T-helper 2 cell treated with Interferon-gamma antibody and Interleukin-4, amounts not matched to agents 5 μg/mL and 100 μg/mL, for 36 hours (primary cell): ENCODE results near the gene F10.
"Not testable (repeated sequence)": the region's sequence is repeated elsewhere in the genome, so short reads cannot be mapped to it uniquely, and the experiment has no call there.

Experiments used
- DNase-seq: peaks from one replicate; pipeline ENCODE4 v3.0.0; 2021; ENCODE audit warnings: low spot score
- H3K27ac Mint-ChIP-seq: one replicate; pipeline ENCODE4 v1.8.0; 2021; ENCODE audit warnings: mild to moderate bottlenecking, mixed read lengths
- H3K27me3 Mint-ChIP-seq: one replicate; pipeline ENCODE4 v1.8.0; 2021; ENCODE audit warnings: low read depth, mixed read lengths
- H3K36me3 Mint-ChIP-seq: one replicate; pipeline ENCODE4 v1.8.0; 2021; ENCODE audit warnings: low read depth, mixed read lengths
- H3K4me1 Mint-ChIP-seq: one replicate; pipeline ENCODE4 v1.8.0; 2021; ENCODE audit warnings: low read depth, mixed read lengths
- H3K4me3 Mint-ChIP-seq: one replicate; pipeline ENCODE4 v1.8.0; 2022; ENCODE audit warnings: mild to moderate bottlenecking, moderate library complexity, mixed read lengths
- H3K9me3 Mint-ChIP-seq: one replicate; pipeline ENCODE4 v1.8.0; 2021; ENCODE audit warnings: mixed read lengths

The F10 gene

GRCh38 chr13:113091211-113091771, 31.3 kb upstream of the F10 start:
- Mint-ChIP-seq H3K27ac (no peak overlapping the region), H3K4me1 (no peaks in the 10 kb centered on the region), H3K4me3 (no peak overlapping the region), H3K36me3 (no peaks in the 10 kb centered on the region), H3K9me3 (no peaks in the 10 kb centered on the region), H3K27me3 (no peaks in the 10 kb centered on the region)
- DNase-seq: no peak

DNA sequence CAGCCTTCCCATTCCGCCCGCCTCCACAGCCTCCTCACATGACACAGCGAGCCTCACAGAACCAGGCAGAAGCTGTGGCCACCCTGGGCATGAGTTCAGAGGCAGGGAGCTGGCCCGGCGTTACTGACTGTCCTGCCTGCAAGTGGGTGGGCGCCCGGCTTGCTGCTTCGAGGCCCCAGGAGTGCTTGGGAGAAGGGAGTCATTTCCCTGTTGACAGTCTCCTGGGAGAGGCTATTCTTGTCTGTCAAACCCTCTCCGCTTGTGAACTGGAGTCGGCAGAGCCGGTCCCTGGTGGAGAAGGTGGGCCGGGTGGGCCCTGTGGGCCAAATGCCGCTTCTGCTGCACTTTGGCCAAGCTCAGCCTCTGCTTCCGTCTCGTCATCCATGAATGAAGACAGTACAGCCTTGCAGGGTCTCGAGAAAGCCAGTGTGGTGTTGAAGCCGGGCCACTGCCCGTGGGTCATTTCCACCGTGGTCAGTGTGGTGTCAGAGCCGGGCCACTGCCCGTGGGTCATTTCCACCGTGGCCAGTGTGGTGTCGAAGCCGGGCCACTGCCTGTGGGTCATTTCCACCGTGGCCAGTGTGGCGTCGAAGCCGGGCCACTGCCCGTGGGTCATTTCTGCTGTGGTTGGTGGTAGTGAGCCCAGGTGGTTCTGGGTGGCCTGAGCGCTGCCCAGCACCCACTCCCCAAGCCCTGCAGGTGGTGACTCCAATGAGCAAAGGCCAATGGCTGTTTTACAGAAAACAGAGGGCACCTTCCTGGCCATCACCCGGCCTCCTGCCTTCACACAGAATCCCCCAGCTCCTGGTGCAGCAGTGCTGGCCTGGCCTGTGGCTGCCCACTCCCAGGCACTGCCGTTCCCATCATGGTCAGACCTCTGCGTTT, 30.5 kb upstream of the F10 start:
- no peaks in the 10 kb centered on the region for H3K36me3 Mint-ChIP-seq
- H3K27me3 Mint-ChIP-seq: no peaks in the 10 kb centered on the region
- no peaks in the 10 kb centered on the region for H3K9me3 Mint-ChIP-seq
- H3K27ac Mint-ChIP-seq: no peak overlapping the region
- no peak overlapping the region for H3K4me3 Mint-ChIP-seq
- no peak for DNase-seq
- no peaks in the 10 kb centered on the region for H3K4me1 Mint-ChIP-seq

GRCh38 chr13:113092776-113093579, 29.6 kb upstream of the F10 start:
- no peaks in the 10 kb centered on the region for H3K9me3 Mint-ChIP-seq
- H3K4me1 Mint-ChIP-seq: no peaks in the 10 kb centered on the region
- DNase-seq: no peak
- H3K27ac Mint-ChIP-seq: no peak overlapping the region
- no peaks in the 10 kb centered on the region for H3K36me3 Mint-ChIP-seq
- H3K4me3 Mint-ChIP-seq: no peak overlapping the region
- no peaks in the 10 kb centered on the region for H3K27me3 Mint-ChIP-seq

DNA sequence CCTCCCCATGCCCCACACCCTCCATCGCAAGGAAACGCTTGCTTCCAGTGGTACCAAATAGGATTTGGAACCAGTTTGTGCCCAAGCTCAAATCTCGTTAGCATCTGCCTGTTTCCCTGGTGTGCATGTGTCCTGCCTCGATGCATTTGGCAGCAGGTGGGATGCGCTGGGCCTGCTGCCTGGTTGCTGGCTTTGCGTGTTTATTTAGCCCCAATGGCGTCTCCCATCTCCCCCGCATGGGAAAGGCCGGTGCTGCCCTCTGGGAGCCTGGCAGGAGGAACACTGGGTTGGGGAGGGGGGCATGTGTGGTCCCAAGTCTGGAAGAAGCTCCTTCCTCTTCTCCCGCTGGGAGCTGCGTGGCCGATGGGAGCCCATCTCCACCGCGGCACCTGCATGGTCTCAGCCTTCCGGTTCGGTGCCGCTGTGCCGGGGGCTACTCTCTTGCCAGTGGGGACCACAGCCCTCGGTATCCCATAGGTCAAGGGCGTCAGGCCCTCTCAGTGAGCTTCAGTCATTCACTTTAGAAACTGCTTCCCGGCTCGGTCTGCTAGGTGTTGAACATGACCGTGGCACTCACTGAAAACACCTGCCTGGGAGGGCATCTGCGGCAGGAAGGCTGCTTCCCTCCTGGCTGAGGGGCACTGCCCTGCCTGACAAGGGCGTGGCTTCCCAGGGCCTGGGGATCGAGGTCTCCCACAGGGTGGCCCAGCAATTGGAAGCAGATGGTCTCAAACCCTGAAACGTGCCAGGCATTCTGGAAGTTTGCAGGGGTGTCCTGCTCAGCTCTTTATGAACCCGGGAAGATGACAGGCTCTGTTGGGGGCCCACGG, 28.8 kb upstream of the F10 start:
- no peak for DNase-seq
- Mint-ChIP-seq H3K4me1 (no peaks in the 10 kb centered on the region), H3K9me3 (no peaks in the 10 kb centered on the region), H3K4me3 (no peak overlapping the region), H3K27ac (no peak overlapping the region), H3K36me3 (no peaks in the 10 kb centered on the region), H3K27me3 (no peaks in the 10 kb centered on the region)

GRCh38 chr13:113094410-113094800, 28.2 kb upstream of the F10 start:
- H3K9me3 Mint-ChIP-seq: no peaks in the 10 kb centered on the region
- H3K27ac Mint-ChIP-seq: no peak overlapping the region
- no peak overlapping the region for H3K4me3 Mint-ChIP-seq
- no peaks in the 10 kb centered on the region for H3K36me3 Mint-ChIP-seq
- no peaks in the 10 kb centered on the region for H3K27me3 Mint-ChIP-seq
- DNase-seq: no peak
- H3K4me1 Mint-ChIP-seq: no peaks in the 10 kb centered on the region

GRCh38 chr13:113095146-113096051, 27.2 kb upstream of the F10 start:
- H3K4me3 Mint-ChIP-seq: no peak overlapping the region
- no peaks in the 10 kb centered on the region for H3K36me3 Mint-ChIP-seq
- no peaks in the 10 kb centered on the region for H3K27me3 Mint-ChIP-seq
- H3K9me3 Mint-ChIP-seq: no peaks in the 10 kb centered on the region
- no peak overlapping the region for H3K27ac Mint-ChIP-seq
- DNase-seq: no peak
- H3K4me1 Mint-ChIP-seq: no peaks in the 10 kb centered on the region

GRCh38 chr13:113096052-113096744, 26.4 kb upstream of the F10 start:
- DNase-seq: no peak
- Mint-ChIP-seq H3K36me3 (no peaks in the 10 kb centered on the region), H3K27ac (no peak overlapping the region), H3K27me3 (no peaks in the 10 kb centered on the region), H3K4me3 (no peak overlapping the region), H3K9me3 (no peaks in the 10 kb centered on the region), H3K4me1 (no peaks in the 10 kb centered on the region)

DNA sequence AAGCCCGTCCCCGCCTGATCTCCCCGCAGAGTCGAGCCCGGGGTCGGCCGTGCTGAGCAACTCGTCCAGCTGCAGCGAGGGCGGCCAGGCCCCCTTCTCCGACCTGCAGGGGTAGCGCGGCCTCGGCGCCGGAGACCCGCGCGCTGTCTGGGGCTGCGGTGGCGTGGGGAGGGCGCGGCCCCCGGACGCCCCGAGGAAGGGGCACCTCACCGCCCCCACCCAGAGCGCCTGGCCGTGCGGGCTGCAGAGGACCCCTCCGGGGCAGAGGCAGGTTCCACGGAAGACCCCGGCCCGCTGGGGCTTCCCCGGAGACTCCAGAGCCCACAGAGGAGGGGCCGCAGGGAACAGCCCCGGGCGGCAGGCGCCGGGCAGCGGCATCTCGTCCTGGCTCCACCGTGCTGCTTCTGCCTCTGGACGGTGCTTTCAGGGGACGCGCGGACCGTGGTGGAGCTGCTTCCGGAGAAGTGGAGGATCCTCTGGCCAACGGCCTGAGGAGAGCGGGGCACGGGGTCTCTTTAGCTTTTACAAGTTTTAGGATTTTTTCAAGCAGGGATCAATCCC, 25.8 kb upstream of the F10 start:
- Mint-ChIP-seq H3K36me3 (no peaks in the 10 kb centered on the region), H3K27me3 (no peaks in the 10 kb centered on the region), H3K4me1 (no peaks in the 10 kb centered on the region), H3K4me3 (no peak overlapping the region), H3K9me3 (no peaks in the 10 kb centered on the region), H3K27ac (no peak overlapping the region)
- no peak for DNase-seq

- Mint-ChIP-seq H3K27ac (no peak overlapping the region), H3K36me3 (no peaks in the 10 kb centered on the region)
- DNase-seq: no peak
These were observed 24.9 kb upstream of the F10 start for GRCh38 chr13:113097651-113098050.

GRCh38 chr13:113098162-113098732, 24.4 kb upstream of the F10 start:
- Mint-ChIP-seq H3K27me3 (no peaks in the 10 kb centered on the region), H3K36me3 (no peaks in the 10 kb centered on the region), H3K27ac (no peak overlapping the region), H3K4me3 (no peak overlapping the region), H3K4me1 (no peaks in the 10 kb centered on the region), H3K9me3 (no peaks in the 10 kb centered on the region)
- DNase-seq: no peak

More at GRCh38 chr13:113097651-113098050, 24.9 kb upstream of the F10 start:
- H3K27me3 Mint-ChIP-seq: no peaks in the 10 kb centered on the region
- no peak overlapping the region for H3K4me3 Mint-ChIP-seq
- no peaks in the 10 kb centered on the region for H3K9me3 Mint-ChIP-seq
- no peaks in the 10 kb centered on the region for H3K4me1 Mint-ChIP-seq

GRCh38 chr13:113099142-113099541, 23.5 kb upstream of the F10 start:
- no peak for DNase-seq
- Mint-ChIP-seq H3K9me3 (no peaks in the 10 kb centered on the region), H3K36me3 (no peaks in the 10 kb centered on the region), H3K4me1 (no peaks in the 10 kb centered on the region), H3K27me3 (no peaks in the 10 kb centered on the region), H3K4me3 (no peak overlapping the region), H3K27ac (no peak overlapping the region)

GRCh38 chr13:113102302-113102701, 20.3 kb upstream of the F10 start:
- H3K36me3 Mint-ChIP-seq, H3K4me1 Mint-ChIP-seq, H3K27me3 Mint-ChIP-seq, H3K27ac Mint-ChIP-seq, H3K9me3 Mint-ChIP-seq, DNase-seq, H3K4me3 Mint-ChIP-seq: not testable (repeated sequence)
